ENCODE data around the gene MAP3K6.
"Not testable (repeated sequence)": the region's sequence is repeated elsewhere in the genome, so short reads cannot be mapped to it uniquely, and the experiment has no call there.

MAP3K6 gene

GRCh38 chr1:27366411-27367159 is at the start of gene MAP3K6:
MAP3K6 (minus strand) TSS chr1:27366961; CDS start chr1:27366597, 364 bp downstream.
- DNase-seq = peak; percentile 87

- no peak for DNase-seq
Measured at GRCh38 chr1:27414091-27414490, 47.3 kb upstream of the MAP3K6 start.

GRCh38 chr1:27413004-27413403 is 46.2 kb upstream of the MAP3K6 start:
- DNase-seq = no peak

GRCh38 chr1:27412502-27412901 is 45.7 kb upstream of the MAP3K6 start:
- no peak for DNase-seq

GRCh38 chr1:27410709-27411108 is 43.9 kb upstream of the MAP3K6 start:
- no peak for DNase-seq

GRCh38 chr1:27409669-27410068 is 42.9 kb upstream of the MAP3K6 start:
- no peak for DNase-seq

- no peak for DNase-seq
Measured at GRCh38 chr1:27408151-27408550, 41.4 kb upstream of the MAP3K6 start.

- DNase-seq = not testable (repeated sequence)
Measured at GRCh38 chr1:27406791-27407190, 40.0 kb upstream of the MAP3K6 start.

- no peak for DNase-seq
Measured at GRCh38 chr1:27406362-27406680, 39.6 kb upstream of the MAP3K6 start.

GRCh38 chr1:27405598-27406361 is 39.0 kb upstream of the MAP3K6 start:
- DNase-seq = not testable (repeated sequence)

GRCh38 chr1:27405074-27405473 is 38.3 kb upstream of the MAP3K6 start:
- DNase-seq = peak; percentile 76

GRCh38 chr1:27403931-27404330 is 37.2 kb upstream of the MAP3K6 start:
- no peak for DNase-seq

GRCh38 chr1:27403065-27403726 is 36.4 kb upstream of the MAP3K6 start:
- DNase-seq = peak; percentile 92

- DNase-seq = peak; percentile 74
Measured at GRCh38 chr1:27402349-27402754, 35.6 kb upstream of the MAP3K6 start.

GRCh38 chr1:27400963-27401341 is 34.2 kb upstream of the MAP3K6 start:
- DNase-seq = no peak

- no peak for DNase-seq
Measured at GRCh38 chr1:27400082-27400962, 33.6 kb upstream of the MAP3K6 start.

GRCh38 chr1:27399251-27400025 is 32.7 kb upstream of the MAP3K6 start:
- no peak for DNase-seq

GRCh38 chr1:27398405-27399149 is 31.8 kb upstream of the MAP3K6 start:
- no peak for DNase-seq

- DNase-seq = no peak
Measured at GRCh38 chr1:27397749-27398148, 31.0 kb upstream of the MAP3K6 start.

- DNase-seq = no peak
Measured at GRCh38 chr1:27397110-27397509, 30.3 kb upstream of the MAP3K6 start.

All from left hindlimb (tissue), 1 donor.